Activated CD8-positive, alpha-beta memory T cell treated with anti-CD3 and anti-CD28 coated beads for 1 hour (primary cell): ENCODE measurements around the gene DSCAM.

Experiments
- DNase-seq, 2 donors: peaks; one replicate each; pipeline ENCODE4 v3.0.0-alpha.2; 2020; ENCODE audit warnings: low read depth in 1 of 2; ENCODE audit errors: extremely low read depth in 1 of 2

The DSCAM gene

GRCh38 chr21:40563900-40564299, 283.1 kb downstream of the DSCAM start:
- no peak for DNase-seq

GRCh38 chr21:40562242-40563002, 284.5 kb downstream of the DSCAM start:
- DNase-seq = no peak

- DNase-seq = no peak
Observed at GRCh38 chr21:40556442-40556968, 290.5 kb downstream of the DSCAM start.

- no peak for DNase-seq
Observed at GRCh38 chr21:40555021-40555528, 291.9 kb downstream of the DSCAM start.

GRCh38 chr21:40553781-40554180, 293.2 kb downstream of the DSCAM start:
- DNase-seq = no peak

- no peak for DNase-seq
Observed at GRCh38 chr21:40547906-40548513, 298.9 kb downstream of the DSCAM start.

GRCh38 chr21:40546647-40547046, 300.3 kb downstream of the DSCAM start:
- no peak for DNase-seq

GRCh38 chr21:40540216-40540615, 306.7 kb downstream of the DSCAM start:
- no peak for DNase-seq

GRCh38 chr21:40534886-40535285, 312.1 kb downstream of the DSCAM start:
- no peak for DNase-seq

GRCh38 chr21:40531431-40532110, 315.4 kb downstream of the DSCAM start:
- DNase-seq = no peak

- DNase-seq = no peak
Observed at GRCh38 chr21:40531016-40531415, 315.9 kb downstream of the DSCAM start.

GRCh38 chr21:40517646-40518045, 329.3 kb downstream of the DSCAM start:
- no peak for DNase-seq

- no peak for DNase-seq
Observed at GRCh38 chr21:40516335-40516734, 330.6 kb downstream of the DSCAM start.

- DNase-seq = no peak
Observed at GRCh38 chr21:40512590-40512989, 334.4 kb downstream of the DSCAM start.

GRCh38 chr21:40507978-40508377, 339.0 kb downstream of the DSCAM start:
- DNase-seq = no peak

- DNase-seq = no peak
Observed at GRCh38 chr21:40505681-40506080, 341.3 kb downstream of the DSCAM start.

GRCh38 chr21:40505244-40505643, 341.7 kb downstream of the DSCAM start:
- no peak for DNase-seq

- DNase-seq = no peak
Observed at GRCh38 chr21:40504825-40505224, 342.1 kb downstream of the DSCAM start.

- no peak for DNase-seq
Observed at GRCh38 chr21:40496116-40496515, 350.8 kb downstream of the DSCAM start.

GRCh38 chr21:40490408-40490807, 356.6 kb downstream of the DSCAM start:
- no peak for DNase-seq

- DNase-seq = no peak
Observed at GRCh38 chr21:40489001-40489400, 358.0 kb downstream of the DSCAM start.

GRCh38 chr21:40481764-40482163, 365.2 kb downstream of the DSCAM start:
- DNase-seq = no peak
